ENCODE data around the gene UBALD1. TPM values are rescaled to one million over a fixed set of nuclear protein-coding genes. Genes with fewer than 3 reads are reported as not detected.
A peak's percentile ranks its signal among the peaks of the same experiment; 100 is the strongest.
"Not testable (repeated sequence)": the region's sequence is repeated elsewhere in the genome, so short reads cannot be mapped to it uniquely, and the experiment has no call there.

Gene UBALD1
- total RNA-seq = 25.1 TPM
- long read RNA-seq, transcript UBALD1-201 (3 exons, 1,413 nt) = major isoform, 10 of 24 reads
- long read RNA-seq, transcript UBALD1-205 (1 exons, 2,641 nt) = minor isoform, 9 of 24 reads
- long read RNA-seq, partial matches to known transcripts = 2 of 24 reads
- long read RNA-seq, other reads (novel, unspliced or antisense) = 3 of 24 reads

GRCh38 chr16:4614571-4615383, at the start of gene UBALD1:
Gene UBALD1 (minus strand): TSS chr16:4614888. CDS start chr16:4614797, 91 bp downstream.
- intact Hi-C loops (cut with DNase I) = loop anchor here (2.0 kb wide), 1 partner anchor 76 kb away; the partner anchor contains the start of gene CDIP1
- DNase-seq (ENCODE audit: low spot score) = peak; percentile 95

DNA sequence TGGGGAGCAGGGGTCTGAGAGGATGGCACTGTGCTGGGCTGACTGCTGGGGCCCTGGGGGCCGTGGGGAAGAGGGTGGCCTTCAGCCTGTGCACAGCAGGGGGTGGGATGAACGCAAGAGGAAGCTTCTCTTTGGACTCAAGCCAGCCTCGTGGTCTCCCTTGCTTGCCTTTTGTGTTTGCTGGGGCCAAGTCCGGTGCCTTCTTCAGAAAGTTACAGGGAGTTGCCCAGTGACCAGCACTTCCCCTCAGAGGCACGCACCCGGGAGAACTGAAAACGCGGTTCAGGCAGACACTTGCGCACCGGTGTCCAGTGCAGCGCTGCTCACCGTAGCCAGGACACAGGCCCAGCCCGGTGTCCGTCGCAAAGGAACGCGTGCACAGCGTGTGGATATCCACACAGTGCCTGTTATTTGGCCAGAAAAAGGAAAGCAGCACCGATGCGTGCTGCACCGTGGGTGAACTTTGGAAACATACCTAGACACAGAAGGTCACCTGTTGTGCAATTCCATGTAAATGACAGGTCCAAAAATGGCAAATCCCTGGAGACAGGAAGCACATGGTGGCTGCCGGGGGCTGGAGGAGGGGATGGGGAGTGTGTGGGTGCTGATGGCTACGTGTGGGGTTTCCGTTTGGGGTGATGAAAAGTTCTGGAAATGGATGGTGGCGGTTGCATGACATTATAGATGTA, 49.2 kb upstream of the UBALD1 start:
- intact Hi-C loops (cut with DNase I) = no loop called here

GRCh38 chr16:4663465-4663776, 48.7 kb upstream of the UBALD1 start:
- intact Hi-C loops (cut with DNase I) = no loop called here
- no peak for DNase-seq (ENCODE audit: low spot score)

More for the DNA sequence above, 49.2 kb upstream of the UBALD1 start:
- DNase-seq (ENCODE audit: low spot score) = no peak

- intact Hi-C loops (cut with DNase I) = no loop called here
- DNase-seq (ENCODE audit: low spot score) = no peak
Observed at GRCh38 chr16:4661661-4662060, 47.0 kb upstream of the UBALD1 start.

- no peak for DNase-seq (ENCODE audit: low spot score)
- intact Hi-C loops (cut with DNase I) = no loop called here
Observed at GRCh38 chr16:4660454-4661007, 45.8 kb upstream of the UBALD1 start.

GRCh38 chr16:4659363-4660353, 45.0 kb upstream of the UBALD1 start:
- intact Hi-C loops (cut with DNase I) = no loop called here
- no peak for DNase-seq (ENCODE audit: low spot score)

DNA sequence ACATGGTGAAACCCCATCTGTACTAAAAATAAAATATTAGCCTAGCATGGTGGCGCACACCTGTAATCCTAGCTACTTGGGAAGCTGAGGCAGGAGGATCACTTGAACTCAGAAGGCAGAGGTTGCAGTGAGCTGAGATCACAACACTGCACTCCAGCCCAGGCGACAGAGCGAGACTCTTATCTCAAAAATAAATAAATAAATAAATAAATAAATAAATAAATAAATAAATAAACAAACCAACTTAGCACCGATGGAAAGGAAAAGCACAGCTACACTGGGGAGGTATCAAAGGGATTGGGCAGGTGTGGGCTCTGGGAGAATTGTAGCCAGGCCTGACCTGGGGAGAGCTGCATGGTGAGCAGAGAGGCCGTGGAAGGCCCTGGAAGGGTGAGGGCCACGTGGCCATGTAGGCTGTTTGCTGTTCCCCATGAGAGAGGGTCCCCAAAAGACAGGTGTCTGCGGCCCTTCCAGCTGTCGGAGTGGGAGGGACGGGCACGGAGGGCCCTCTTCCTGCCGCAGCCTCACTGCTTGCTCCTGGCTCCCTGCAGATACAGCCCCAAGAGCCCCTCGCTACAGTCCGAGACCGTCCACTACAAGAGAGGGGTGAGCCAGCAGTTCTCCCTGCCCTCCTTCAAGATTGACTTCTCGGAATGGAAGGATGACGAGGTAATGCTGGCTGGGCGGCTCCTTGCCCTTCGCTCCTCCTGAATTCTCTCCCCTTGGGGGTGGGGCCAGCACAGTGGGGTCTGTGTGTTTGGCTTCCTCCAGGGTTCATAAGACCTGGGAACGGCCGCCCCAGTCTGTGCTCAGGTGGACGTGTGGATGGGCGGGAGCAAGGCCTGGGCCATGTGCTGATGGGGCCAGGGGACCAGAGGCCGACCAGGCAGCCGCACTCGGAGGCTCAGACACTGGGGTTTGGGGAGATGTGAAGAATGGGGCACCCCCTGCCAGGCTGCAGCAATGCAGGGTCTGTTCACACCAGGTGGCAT, 42.3 kb upstream of the UBALD1 start:
- intact Hi-C loops (cut with DNase I) = no loop called here
- no peak for DNase-seq (ENCODE audit: low spot score)

GRCh38 chr16:4656221-4656620, 41.5 kb upstream of the UBALD1 start:
- no peak for DNase-seq (ENCODE audit: low spot score)
- intact Hi-C loops (cut with DNase I) = no loop called here

DNA sequence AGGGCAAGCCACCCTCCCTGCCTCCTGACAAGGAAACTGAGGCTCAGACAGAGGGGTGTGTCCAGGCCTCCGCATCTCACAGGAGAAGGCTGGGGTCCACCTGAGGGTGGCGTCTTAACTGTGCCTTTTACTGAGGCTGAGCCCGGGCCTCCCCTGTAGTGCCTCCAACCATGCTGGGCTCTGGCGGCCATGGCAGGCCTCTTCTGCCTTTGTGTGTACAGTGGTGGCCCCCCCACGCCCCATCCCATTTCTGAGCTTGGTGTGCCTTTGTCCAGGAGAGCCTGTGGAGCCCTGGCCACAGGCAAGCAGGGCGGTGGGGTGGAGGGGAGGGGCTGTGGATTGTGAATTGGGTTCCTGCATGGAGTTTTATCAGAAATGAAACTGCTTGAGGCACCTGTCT, 41.1 kb upstream of the UBALD1 start:
- intact Hi-C loops (cut with DNase I) = no loop called here
- DNase-seq (ENCODE audit: low spot score) = no peak

GRCh38 chr16:4654964-4655590, 40.4 kb upstream of the UBALD1 start:
- intact Hi-C loops (cut with DNase I) = no loop called here
- no peak for DNase-seq (ENCODE audit: low spot score)

GRCh38 chr16:4654011-4654963, 39.6 kb upstream of the UBALD1 start:
- intact Hi-C loops (cut with DNase I) = no loop called here
- DNase-seq (ENCODE audit: low spot score) = no peak

DNA sequence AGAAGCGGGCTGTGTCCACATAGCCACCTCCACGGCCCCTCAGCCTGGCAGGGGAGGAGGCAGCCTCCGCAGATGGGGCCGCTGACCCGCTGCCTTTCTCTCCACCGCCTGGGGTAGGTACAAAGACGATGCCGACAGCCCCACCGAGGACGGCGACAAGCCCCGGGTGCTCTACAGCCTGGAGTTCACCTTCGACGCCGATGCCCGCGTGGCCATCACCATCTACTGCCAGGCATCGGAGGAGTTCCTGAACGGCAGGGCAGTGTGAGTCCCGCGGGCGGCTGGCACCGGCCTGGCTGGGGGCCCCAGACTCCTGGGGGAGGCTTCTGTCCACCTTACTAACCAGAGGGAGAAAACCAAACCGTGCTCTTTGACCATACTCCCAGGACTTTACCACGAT, 37.9 kb upstream of the UBALD1 start:
- DNase-seq (ENCODE audit: low spot score) = no peak
- intact Hi-C loops (cut with DNase I) = no loop called here

DNA sequence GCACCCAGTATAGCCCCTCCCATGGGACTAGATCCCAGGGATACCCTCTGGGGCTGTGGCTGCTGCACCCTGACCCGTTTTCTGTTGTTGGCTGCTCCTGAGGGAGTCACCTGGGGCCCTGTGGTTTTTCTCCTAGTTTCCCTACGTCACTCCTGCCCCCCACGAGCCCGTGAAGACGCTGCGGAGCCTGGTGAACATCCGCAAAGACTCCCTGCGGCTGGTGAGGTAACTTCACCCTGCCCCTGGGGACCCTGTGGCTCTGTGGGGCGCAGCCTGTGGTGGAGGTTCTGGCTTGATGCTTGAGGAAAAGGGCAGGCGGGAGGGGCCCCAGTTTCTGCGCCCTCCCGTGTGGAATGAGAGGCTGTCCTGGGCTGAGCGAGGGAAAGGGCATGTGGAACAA, 37.1 kb upstream of the UBALD1 start:
- intact Hi-C loops (cut with DNase I) = no loop called here

DNA sequence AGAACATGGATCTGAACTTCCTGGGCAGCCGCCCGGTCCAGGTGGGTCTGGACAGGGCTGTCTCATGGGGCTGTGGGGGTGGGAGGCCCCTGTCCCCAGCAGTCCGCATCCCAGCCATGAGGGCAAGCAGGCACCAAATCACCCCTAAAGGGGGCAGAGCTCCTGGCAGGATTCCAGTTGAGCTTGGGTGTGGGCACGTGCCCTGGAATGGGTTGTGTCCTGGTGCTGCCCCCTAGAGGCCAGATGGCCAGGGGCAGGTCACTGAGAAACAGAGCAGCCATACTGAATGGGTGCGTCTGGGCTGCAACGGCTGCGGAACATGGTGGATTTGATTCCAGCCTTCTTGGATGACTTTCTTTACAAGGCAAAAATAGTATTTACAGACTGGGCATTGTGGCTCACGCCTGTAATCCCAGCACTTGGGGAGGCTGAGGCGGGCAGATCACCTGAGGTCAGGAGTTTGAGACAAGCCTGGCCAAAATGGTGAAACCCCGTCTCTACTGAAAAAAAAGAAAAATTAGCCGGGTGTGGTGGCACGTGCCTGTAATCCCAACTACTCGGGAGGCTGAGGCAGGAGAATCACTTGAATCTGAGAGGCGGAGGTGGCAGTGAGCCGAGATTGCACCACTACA, 35.9 kb upstream of the UBALD1 start:
- intact Hi-C loops (cut with DNase I); DNase-seq (ENCODE audit: low spot score): not testable (repeated sequence)

More for the DNA sequence above, 37.1 kb upstream of the UBALD1 start:
- DNase-seq (ENCODE audit: low spot score) = no peak

DNA sequence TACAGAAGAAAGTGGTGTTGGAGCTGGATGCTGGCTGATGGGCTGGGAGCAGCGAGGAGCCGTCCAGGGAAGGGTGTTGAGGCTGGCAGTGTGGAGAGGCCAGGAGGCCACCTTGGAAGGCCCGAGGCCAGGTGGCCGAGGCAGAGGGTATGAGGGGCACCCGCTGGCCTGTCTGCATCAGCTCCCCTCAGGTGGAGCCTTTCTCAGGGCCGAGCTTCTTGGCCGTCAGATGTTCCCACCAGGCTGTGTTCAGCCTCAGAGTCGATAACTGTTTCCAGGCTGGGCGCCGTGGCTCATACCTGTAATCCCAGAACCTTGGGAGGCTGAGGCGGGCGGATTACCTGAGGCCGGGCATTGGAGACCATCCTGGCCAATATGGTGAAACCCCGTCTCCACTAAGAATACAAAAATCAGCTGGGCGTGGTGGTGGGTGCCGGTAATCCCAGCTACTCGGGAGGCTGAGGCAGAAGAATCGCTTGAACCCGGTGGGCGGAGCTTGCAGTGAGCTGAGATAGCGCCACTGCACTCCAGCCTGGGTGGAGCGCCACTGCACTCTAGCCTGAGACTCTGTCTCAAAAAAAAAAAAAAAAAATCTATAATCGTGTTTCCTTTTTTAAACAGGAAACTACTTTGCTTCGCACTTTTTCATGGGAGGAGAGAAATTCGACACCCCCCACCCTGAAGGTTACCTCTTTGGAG, 35.2 kb upstream of the UBALD1 start:
- no peak for DNase-seq (ENCODE audit: low spot score)
- intact Hi-C loops (cut with DNase I) = no loop called here

- no peak for DNase-seq (ENCODE audit: low spot score)
- intact Hi-C loops (cut with DNase I) = no loop called here
Observed at GRCh38 chr16:4648917-4649316, 34.2 kb upstream of the UBALD1 start.

Measured in cardiac septum (tissue), 1 donor.